GM21825 (cell line): ENCODE measurements around the gene ARHGAP18.
A peak's percentile ranks its signal among the peaks of the same experiment; 100 is the strongest.
"Not testable (repeated sequence)": the region's sequence is repeated elsewhere in the genome, so short reads cannot be mapped to it uniquely, and the experiment has no call there.

ENCODE experiments used
- ATAC-seq: cut with Tn5 transposase; IDR thresholded peaks from one replicate; pipeline ENCODE4 v1.9.1; 2021; ENCODE audit warnings: mild to moderate bottlenecking, moderate library complexity; ENCODE audit not compliant: unreplicated experiment

ARHGAP18 gene

GRCh38 chr6:129597023-129597713 is 112.8 kb downstream of the ARHGAP18 start:
- peak; percentile 59 for ATAC-seq

DNA sequence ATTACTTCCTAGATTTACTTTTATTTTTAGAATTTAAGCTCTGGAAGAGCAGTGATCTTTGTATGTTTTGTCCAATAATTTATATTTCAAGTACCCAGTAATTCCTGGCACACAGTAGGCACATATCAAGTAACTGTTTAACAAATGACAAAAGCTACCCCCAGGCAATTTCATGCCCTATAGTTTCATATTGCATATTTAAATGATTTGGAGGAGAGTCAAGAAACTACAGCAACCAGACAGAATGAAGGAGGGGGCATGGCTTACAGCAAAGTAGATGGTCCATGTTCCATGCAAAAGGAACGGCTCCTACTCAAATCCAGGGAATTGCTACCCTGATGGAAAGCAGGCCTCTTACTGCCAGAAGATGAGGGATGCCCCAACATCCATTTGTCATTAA is 113.5 kb downstream of the ARHGAP18 start:
- ATAC-seq, result no peak

- ATAC-seq, result no peak
These were observed 116.8 kb downstream of the ARHGAP18 start for GRCh38 chr6:129593233-129593564.

DNA sequence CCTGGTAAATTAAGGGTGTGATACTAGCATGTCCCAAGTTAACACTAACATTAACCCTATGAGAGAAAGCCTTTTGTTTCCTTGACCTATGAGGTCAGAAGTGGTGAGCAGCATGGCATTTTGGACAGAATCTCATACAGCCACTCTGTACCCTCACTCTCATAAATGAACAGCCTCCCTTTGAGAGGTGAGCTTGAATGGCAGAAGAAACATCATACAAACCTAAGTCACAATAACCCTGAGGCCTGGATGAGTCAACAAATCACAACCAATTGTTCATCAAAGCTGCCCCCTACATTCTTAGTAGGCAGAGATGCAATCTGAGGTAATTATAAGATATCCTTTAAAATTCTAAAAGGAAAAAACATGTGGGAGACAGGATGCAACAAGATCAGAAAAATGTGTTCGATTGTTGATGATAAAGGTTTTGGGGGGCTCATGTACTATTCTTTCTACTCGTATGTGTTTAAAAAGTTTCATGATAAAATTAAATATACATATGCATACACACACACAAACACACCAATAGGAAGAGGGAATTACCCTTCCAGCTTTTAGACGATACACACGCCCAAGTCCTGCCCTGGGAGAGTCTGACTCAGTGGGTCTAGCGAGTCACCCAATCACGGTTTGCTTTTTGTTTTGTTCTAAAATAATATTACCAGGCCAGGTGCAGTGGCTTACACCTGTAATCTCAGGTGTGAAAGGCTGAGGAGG is 117.3 kb downstream of the ARHGAP18 start:
- ATAC-seq, result no peak

DNA sequence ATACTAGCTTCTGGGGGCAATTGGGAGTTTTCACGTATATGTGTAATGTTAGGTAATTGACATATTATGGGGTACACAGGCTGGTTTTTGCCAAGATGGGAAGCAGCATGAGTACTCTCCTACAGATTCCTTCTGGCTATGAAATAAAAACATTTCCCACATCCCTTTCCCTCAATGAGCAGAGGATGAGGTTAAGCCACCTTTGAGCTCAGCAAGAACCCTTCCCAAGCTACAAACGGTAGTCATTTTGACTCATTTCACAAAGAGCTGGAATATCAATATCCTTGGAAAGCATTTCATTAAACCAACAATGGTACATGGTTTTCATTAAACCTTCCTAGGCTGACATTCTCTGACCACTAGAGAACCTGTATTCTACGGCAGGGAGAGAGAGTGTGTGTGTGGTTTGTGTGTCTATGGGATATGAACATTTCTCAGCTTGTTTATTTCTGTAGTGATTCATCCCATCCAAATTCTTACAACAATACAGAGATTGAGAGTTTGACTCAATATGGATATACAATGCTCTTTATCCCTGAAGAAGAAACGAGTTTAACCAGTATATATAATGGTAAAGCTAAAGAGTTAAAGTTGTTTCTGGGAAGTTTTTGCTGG is 119.5 kb downstream of the ARHGAP18 start:
- no peak for ATAC-seq

DNA sequence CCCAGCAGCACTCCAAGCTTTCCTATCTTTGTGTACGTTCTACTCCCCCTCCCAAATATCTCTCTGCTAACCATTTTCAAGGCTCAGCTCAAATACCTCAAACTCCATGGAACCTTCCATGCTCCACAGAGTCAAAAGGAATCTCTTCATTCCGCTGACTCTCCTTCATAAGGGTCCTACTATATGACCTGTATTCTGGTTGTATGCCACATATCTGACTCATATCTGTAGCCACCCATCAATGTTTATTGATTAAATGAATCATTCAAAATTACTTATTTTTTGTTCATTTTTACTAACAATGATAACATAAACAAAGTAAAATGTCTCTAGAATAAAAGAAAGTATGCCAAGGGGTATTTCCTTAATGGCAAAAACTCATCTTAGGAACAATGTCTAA is 123.2 kb downstream of the ARHGAP18 start:
- no peak for ATAC-seq

DNA sequence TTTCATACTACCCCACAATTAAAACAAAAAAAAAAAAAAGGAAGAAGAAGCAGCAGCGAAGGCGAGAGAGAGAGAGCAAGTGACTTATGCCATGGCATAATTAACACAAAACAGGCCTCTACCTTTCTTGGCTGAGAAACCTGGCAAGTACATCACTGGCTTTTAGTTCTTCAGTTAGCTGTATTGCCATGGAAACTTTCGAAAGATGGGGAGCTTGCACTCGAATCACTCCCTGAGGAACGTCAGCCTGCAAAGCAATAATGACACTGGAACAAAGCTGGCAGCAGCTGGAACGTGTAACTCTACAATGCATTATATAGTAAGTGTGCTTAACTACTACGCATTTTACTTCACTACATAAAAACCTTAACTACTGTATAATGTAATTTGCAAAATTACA is 126.1 kb downstream of the ARHGAP18 start:
- no peak for ATAC-seq

- no peak for ATAC-seq
These were observed 131.7 kb downstream of the ARHGAP18 start for GRCh38 chr6:129578315-129578714.

DNA sequence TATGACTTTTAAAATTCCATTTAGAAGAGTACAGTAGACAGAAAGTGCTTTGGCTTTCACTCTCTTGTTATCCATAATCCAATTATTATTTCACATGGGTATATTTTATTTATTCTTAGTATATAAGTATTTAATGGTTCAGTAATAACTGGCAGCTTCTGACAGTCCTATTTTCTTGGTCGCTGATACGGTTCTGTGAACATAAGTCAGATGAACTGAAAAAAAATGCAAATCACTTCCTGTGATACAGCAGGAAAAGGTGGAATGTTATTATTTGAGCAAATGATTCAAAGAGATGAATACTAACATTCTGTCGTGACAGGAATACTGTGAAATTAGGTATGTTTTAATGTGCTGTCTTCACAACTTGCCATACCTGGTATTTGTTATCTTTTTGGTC is 132.3 kb downstream of the ARHGAP18 start:
- ATAC-seq, result no peak

GRCh38 chr6:129576456-129576855 is 133.5 kb downstream of the ARHGAP18 start:
- ATAC-seq, result no peak

- ATAC-seq, result no peak
These were observed 134.4 kb downstream of the ARHGAP18 start for GRCh38 chr6:129575378-129576118.

- ATAC-seq, result not testable (repeated sequence)
These were observed 135.4 kb downstream of the ARHGAP18 start for GRCh38 chr6:129574605-129575004.

GRCh38 chr6:129570929-129571328 is 139.0 kb downstream of the ARHGAP18 start:
- ATAC-seq, result not testable (repeated sequence)

DNA sequence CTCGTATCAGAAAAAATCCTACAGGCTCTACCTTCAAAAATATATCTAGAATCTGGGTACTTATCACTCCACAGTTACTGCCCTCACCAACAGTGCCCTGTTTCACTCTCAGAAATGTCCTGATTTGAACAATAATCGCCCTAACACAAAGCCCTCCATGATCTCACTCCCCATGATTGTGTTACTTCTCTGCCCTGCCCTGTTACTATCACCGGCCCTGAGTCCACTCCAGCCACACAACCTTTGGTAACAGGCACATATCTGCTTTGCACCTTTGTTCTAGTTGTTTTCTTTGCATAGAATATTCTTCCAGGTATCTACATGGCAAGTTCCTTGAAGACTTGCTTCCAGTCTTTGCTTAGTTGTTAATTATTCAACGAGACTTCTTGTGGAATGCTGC is 142.0 kb downstream of the ARHGAP18 start:
- ATAC-seq, result no peak

GRCh38 chr6:129567374-129567773 is 142.6 kb downstream of the ARHGAP18 start:
- ATAC-seq, result no peak

GRCh38 chr6:129565811-129566210 is 144.2 kb downstream of the ARHGAP18 start:
- no peak for ATAC-seq

DNA sequence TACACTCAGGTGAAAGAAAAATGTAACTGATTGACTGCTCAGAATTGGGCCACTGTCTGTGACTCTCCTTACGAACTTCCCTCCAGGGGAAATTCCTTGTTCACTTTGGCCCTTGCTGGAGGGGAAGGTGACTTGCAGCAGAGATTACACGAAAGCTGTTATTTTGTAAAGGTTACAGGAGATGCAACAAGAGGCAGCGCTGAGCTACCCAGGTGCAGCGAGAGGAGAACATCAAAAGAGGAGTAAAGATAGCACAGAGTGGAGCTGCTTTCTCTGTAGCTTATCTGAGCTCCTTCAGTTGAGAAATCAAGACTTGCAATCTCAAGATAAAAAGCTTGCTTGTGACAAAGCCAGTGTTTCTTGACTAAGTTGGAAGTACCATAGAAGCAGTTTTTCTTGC is 144.6 kb downstream of the ARHGAP18 start:
- no peak for ATAC-seq

GRCh38 chr6:129558248-129558647 is 151.7 kb downstream of the ARHGAP18 start:
- ATAC-seq, result no peak

- no peak for ATAC-seq
These were observed 154.7 kb downstream of the ARHGAP18 start for GRCh38 chr6:129555206-129555832.

GRCh38 chr6:129552413-129552812 is 157.6 kb downstream of the ARHGAP18 start:
- ATAC-seq, result no peak

DNA sequence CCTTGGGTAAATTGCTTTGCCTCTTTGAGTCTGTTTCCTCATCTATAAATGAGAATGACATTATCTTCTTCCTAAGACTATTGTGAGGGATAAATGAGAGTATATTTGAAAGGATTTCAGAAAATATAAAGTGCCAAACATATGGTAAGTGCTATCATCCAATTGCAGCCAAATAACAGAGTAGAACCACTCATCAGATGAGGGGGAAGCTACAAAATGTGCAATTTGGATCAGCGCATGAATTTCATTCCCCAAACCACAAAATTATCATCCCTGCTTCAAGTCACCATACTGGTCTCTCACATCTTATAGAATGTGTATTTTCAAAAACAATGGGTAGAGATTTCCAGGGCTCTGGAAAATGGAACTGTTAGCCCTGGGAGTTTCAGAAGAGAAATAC is 158.5 kb downstream of the ARHGAP18 start:
- no peak for ATAC-seq
